Testis (tissue), 3 donors: ENCODE data around the gene DNMT3L. TPM values are rescaled to one million over a fixed set of nuclear protein-coding genes. Genes with fewer than 3 reads are reported as not detected.
"Not testable (repeated sequence)": the region's sequence is repeated elsewhere in the genome, so short reads cannot be mapped to it uniquely, and the experiment has no call there.

ENCODE experiments used
- DNase-seq: peaks from one replicate; pipeline ENCODE4 v3.0.0-alpha.2; 2019
- H3K27ac ChIP-seq, 2 donors: fragments of 200-600 bp; sonication (generic); one replicate each; pipeline ENCODE4 v1.5.1; 2019
- H3K27me3 ChIP-seq: fragments of 200-600 bp; sonication (generic); one replicate; pipeline ENCODE4 v1.5.1; 2019
- H3K36me3 ChIP-seq: fragments of 200-600 bp; sonication (generic); one replicate; pipeline ENCODE4 v1.5.1; 2017; ENCODE audit warnings: low read depth; ENCODE audit errors: missing control alignments
- H3K4me1 ChIP-seq: fragments of 200-600 bp; sonication (generic); one replicate; pipeline ENCODE4 v1.5.1; 2019
- H3K4me3 ChIP-seq, 2 donors: fragments of 200-600 bp; sonication (generic); one replicate each; pipeline ENCODE4 v1.5.1; 2017 to 2019
- H3K9me3 ChIP-seq: fragments of 200-600 bp; sonication (generic); one replicate; pipeline ENCODE4 v1.5.1; 2017
- POLR2A ChIP-seq: fragments of 450-650 bp; IDR thresholded peaks from one replicate; pipeline ENCODE4 v1.6.1; 2017; ENCODE audit warnings: antibody characterized with exemption, mild to moderate bottlenecking, moderate library complexity
- WGBS, 2 donors: methylation state at CpG; one replicate each; pipeline ENCODE4 v1.1.5; 2018; 5-methylcytosine and 5-hydroxymethylcytosine counted together
- intact Hi-C: fragments of 100-400 bp; cut with DNase I; formaldehyde crosslinking; loops from one replicate; pipeline ENCODE4 v1.15.1; 2023; ENCODE audit warnings: low total_unique reads
- polyA plus RNA-seq: library from polyadenylated mRNA; stranded (reverse); fragments of 350-450 nt; fragmentation: Illumina TruSeq; extraction: RNeasy Lipid Tissue Mini Kit (QIAGEN cat#74804); gene quantifications from one replicate; pipeline ENCODE4 v1.2.3, GENCODE V29; 2014; ENCODE audit warnings: low read depth, low replicate concordance; ENCODE audit not compliant: insufficient read depth
- small RNA-seq, 2 donors: library from RNA; depleted of rRNA; stranded (forward); fragments of <200 nt; gene quantifications; one replicate each; pipeline ENCODE3, GENCODE V24; 2016
- total RNA-seq, 2 donors: library from RNA; depleted of rRNA; stranded (reverse); fragments of >200 nt; gene quantifications; one replicate each; pipeline ENCODE4 v1.2.3, GENCODE V29; 2016
- TF ChIP-seq, protein P1 (sequence below), 3 experiments: fragments of 450-650 bp in 2 of 3; fragments of 200-600 bp in 1 of 3; sonication (generic) in 1 of 3; IDR thresholded peaks; one replicate each; pipeline ENCODE4 v1.5.1; 2016 to 2019; ENCODE audit warnings: antibody characterized with exemption in 3 of 3, mild to moderate bottlenecking in 2 of 3, moderate library complexity in 1 of 3

The DNMT3L gene
- total and polyA plus RNA-seq, 3 donors from 2014 or later = 0.24 to 0.87 (median 0.71) TPM

DNA sequence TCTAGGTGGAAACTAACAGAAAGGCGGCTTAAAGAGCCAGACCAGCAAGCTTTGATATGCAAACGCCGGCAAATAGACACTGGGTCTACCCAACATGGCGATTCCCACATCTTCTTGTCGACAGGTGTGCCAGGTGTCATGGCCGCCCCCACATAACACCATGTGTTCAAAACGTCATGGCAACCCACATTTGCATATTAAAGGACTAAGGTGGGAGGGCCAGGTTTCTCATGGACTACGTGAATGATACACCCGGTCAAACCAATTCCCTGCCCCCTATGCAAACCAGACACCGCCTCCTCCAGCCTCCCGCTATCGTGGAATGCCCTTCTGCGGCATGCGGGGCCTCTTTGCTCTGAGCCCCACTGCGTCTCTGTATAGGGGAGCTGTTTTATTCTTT is 62.2 kb downstream of the DNMT3L start:
- DNase-seq = no peak
- WGBS, 2 donors = 61 to 75% methylated on average over 15 of the region's 15 CpGs

DNA sequence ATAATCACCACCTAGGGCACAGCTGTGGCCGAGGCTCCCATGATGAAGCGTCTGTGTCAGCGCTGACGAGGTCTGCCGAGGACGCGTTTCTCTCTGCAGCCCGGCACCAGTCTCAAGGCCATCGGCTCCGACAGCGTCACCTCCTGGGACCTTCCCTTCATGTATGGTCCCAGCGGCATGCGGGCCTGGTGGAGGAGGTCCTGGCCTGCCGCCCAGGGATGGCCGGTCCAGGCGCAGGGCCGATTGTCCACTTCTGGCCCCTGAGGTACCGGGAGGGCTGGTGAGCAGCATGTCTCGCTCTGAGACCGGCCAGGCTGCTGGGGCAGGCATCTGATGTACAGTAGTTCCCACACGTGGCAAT is 64.6 kb downstream of the DNMT3L start:
- H3K9me3 ChIP-seq, H3K4me3 ChIP-seq, H3K27me3 ChIP-seq, H3K36me3 ChIP-seq, intact Hi-C loops: not testable (repeated sequence)
- H3K27ac ChIP-seq = peak overlapping the region; percentile 42 to 56
- DNase-seq = peak; percentile 66
- WGBS, 2 donors = 82% methylated on average over 5 of the region's 21 CpGs; no CpG with 5 or more reads in 1 of the 2 donors
- peaks cover 10% of the 10 kb centered on the region for H3K4me1 ChIP-seq

More for the DNA sequence above, 62.2 kb downstream of the DNMT3L start:
- H3K4me3 ChIP-seq = no peak overlapping the region
- no peaks in the 10 kb centered on the region for H3K9me3 ChIP-seq
- no peak for TF ChIP-seq POLR2A
- TF ChIP-seq, protein P1, sequence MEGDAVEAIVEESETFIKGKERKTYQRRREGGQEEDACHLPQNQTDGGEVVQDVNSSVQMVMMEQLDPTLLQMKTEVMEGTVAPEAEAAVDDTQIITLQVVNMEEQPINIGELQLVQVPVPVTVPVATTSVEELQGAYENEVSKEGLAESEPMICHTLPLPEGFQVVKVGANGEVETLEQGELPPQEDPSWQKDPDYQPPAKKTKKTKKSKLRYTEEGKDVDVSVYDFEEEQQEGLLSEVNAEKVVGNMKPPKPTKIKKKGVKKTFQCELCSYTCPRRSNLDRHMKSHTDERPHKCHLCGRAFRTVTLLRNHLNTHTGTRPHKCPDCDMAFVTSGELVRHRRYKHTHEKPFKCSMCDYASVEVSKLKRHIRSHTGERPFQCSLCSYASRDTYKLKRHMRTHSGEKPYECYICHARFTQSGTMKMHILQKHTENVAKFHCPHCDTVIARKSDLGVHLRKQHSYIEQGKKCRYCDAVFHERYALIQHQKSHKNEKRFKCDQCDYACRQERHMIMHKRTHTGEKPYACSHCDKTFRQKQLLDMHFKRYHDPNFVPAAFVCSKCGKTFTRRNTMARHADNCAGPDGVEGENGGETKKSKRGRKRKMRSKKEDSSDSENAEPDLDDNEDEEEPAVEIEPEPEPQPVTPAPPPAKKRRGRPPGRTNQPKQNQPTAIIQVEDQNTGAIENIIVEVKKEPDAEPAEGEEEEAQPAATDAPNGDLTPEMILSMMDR (IDR thresholded peaks at IDR 0.05) = no peak
- H3K4me1 ChIP-seq = peaks cover 10% of the 10 kb centered on the region
- H3K27me3 ChIP-seq = no peaks in the 10 kb centered on the region
- intact Hi-C loops = no loop called here
- no peaks in the 10 kb centered on the region for H3K36me3 ChIP-seq
- no peak overlapping the region for H3K27ac ChIP-seq

Small RNA genes within 50 kb of the gene (small RNA-seq; reads per million reads assigned to genes)
- 0 reads per million in 2 donors for gene AP001059.3

Other genes starting within 250 kb of the DNMT3L start
- gene TRAPPC10, start 249.6 kb downstream of the DNMT3L start, total RNA-seq = 10 to 100 TPM; 58.0 to 69.8 TPM
- gene TRAPPC10, start 249.6 kb downstream of the DNMT3L start, polyA plus RNA-seq = 46.4 TPM
- 10 to 100 TPM in 1 of 2 donors, 1 to 10 TPM in 1; 7.8 to 23.7 TPM for gene PWP2, start 154.5 kb downstream of the DNMT3L start, total RNA-seq
- 10.8 TPM for gene PWP2, start 154.5 kb downstream of the DNMT3L start, polyA plus RNA-seq
- gene GATD3, start 128.2 kb downstream of the DNMT3L start, total RNA-seq = 10 to 100 TPM; 20.1 to 78.3 TPM
- 19.0 TPM for gene GATD3, start 128.2 kb downstream of the DNMT3L start, polyA plus RNA-seq
- gene ICOSLG, start 21.0 kb downstream of the DNMT3L start, total RNA-seq = 1 to 10 TPM; 2.4 to 4.1 TPM
- 2.0 TPM for gene ICOSLG, start 21.0 kb downstream of the DNMT3L start, polyA plus RNA-seq
- under 1 TPM; 0.55 to 0.68 TPM for gene AIRE, start 24.0 kb upstream of the DNMT3L start, total RNA-seq
- gene AIRE, start 24.0 kb upstream of the DNMT3L start, polyA plus RNA-seq = 0.16 TPM
- 100 to 1,000 TPM; 213 to 298 TPM for gene PFKL, start 38.2 kb upstream of the DNMT3L start, total RNA-seq
- 132 TPM for gene PFKL, start 38.2 kb upstream of the DNMT3L start, polyA plus RNA-seq
- 10 to 100 TPM; 71.7 to 81.6 TPM for gene CFAP410, start 77.5 kb upstream of the DNMT3L start, total RNA-seq
- gene CFAP410, start 77.5 kb upstream of the DNMT3L start, polyA plus RNA-seq = 40.8 TPM
- gene TRPM2, start 91.7 kb upstream of the DNMT3L start, total RNA-seq = 1 to 10 TPM; 3.0 to 3.9 TPM
- gene TRPM2, start 91.7 kb upstream of the DNMT3L start, polyA plus RNA-seq = 4.9 TPM
- gene LRRC3, start 193.6 kb upstream of the DNMT3L start, total RNA-seq = 10 to 100 TPM in 1 of 2 donors, 1 to 10 TPM in 1; 8.3 to 11.8 TPM
- 4.9 TPM for gene LRRC3, start 193.6 kb upstream of the DNMT3L start, polyA plus RNA-seq